Liver (tissue), 9 donors: Measurements from ENCODE around the gene GCLC. TPM values are rescaled to one million over a fixed set of nuclear protein-coding genes. Genes with fewer than 3 reads are reported as not detected.

Experiments
- DNase-seq: peaks from one replicate; pipeline ENCODE4 v3.0.0-alpha.2; 2017; ENCODE audit warnings: low spot score
- H3K27ac ChIP-seq, 2 donors: one replicate each; pipeline ENCODE4 v1.7.0; 2013; ENCODE audit warnings: inconsistent platforms in 2 of 2, low read length in 2 of 2, control low read depth in 1 of 2, low read depth in 1 of 2, mild to moderate bottlenecking in 1 of 2
- H3K27me3 ChIP-seq, 4 donors: one replicate each; pipeline versions ENCODE4 v1.6.1 to v1.7.0; 2013; ENCODE audit warnings: low read length in 3 of 4, inconsistent platforms in 1 of 4, mild to moderate bottlenecking in 1 of 4, moderate library complexity in 1 of 4; ENCODE audit not compliant: control insufficient read depth in 4 of 4, insufficient read depth in 4 of 4
- H3K36me3 ChIP-seq, 4 donors: one replicate each; pipeline versions ENCODE4 v1.6.1 to v1.7.0; 2013; ENCODE audit warnings: low read length in 3 of 4, mild to moderate bottlenecking in 3 of 4, low read depth in 1 of 4, moderate library complexity in 1 of 4; ENCODE audit not compliant: control insufficient read depth in 4 of 4, insufficient read depth in 3 of 4
- H3K4me1 ChIP-seq, 4 donors: one replicate each; pipeline versions ENCODE4 v1.6.1 to v1.7.0; 2013; ENCODE audit warnings: low read length in 3 of 4, mild to moderate bottlenecking in 3 of 4, moderate library complexity in 1 of 4; ENCODE audit not compliant: control insufficient read depth in 4 of 4, insufficient read depth in 4 of 4
- H3K4me3 ChIP-seq, 3 donors: one replicate each; pipeline versions ENCODE4 v1.6.1 to v1.7.0; 2013; ENCODE audit warnings: low read length in 3 of 3, control low read depth in 1 of 3, low read depth in 1 of 3, mild to moderate bottlenecking in 1 of 3
- H3K9ac ChIP-seq, 2 donors: one replicate each; pipeline ENCODE4 v1.7.0; 2013; ENCODE audit warnings: low read length in 2 of 2, mild to moderate bottlenecking in 2 of 2, moderate library complexity in 2 of 2, control low read depth in 1 of 2, low read depth in 1 of 2
- H3K9me3 ChIP-seq, 4 donors: one replicate each; pipeline versions ENCODE4 v1.6.1 to v1.7.0; 2013; ENCODE audit warnings: low read length in 3 of 4; ENCODE audit not compliant: control insufficient read depth in 4 of 4
- CTCF ChIP-seq: fragments of 150-350 bp; IDR thresholded peaks from 2 replicates; pipeline ENCODE4 v1.5.1; 2017; ENCODE audit warnings: improper control_type of control experiment, low read depth, low read length; ENCODE audit not compliant: missing input control
- EGR1 ChIP-seq, 2 donors: IDR thresholded peaks; 2 replicates each; pipeline ENCODE4 v1.6.1; 2016 to 2018; ENCODE audit warnings: antibody characterized with exemption in 2 of 2, low read depth in 2 of 2
- FOXA1 ChIP-seq: IDR thresholded peaks from 2 replicates; pipeline ENCODE4 v1.6.1; 2016; ENCODE audit warnings: antibody characterized with exemption
- FOXA2 ChIP-seq: IDR thresholded peaks from 2 replicates; pipeline ENCODE4 v1.6.1; 2016; ENCODE audit warnings: antibody characterized with exemption
- GABPA ChIP-seq, 2 donors: IDR thresholded peaks in 1 of 2; conservative IDR thresholded peaks in 1 of 2; 2 replicates each; pipeline ENCODE4 v1.6.1; 2016; ENCODE audit warnings: antibody characterized with exemption in 2 of 2, mild to moderate bottlenecking in 1 of 2, moderate library complexity in 1 of 2
- HNF4A ChIP-seq, 2 donors: conservative IDR thresholded peaks; 2 replicates each; pipeline ENCODE4 v1.6.1; 2016; ENCODE audit warnings: antibody characterized with exemption in 2 of 2, mild to moderate bottlenecking in 2 of 2
- HNF4G ChIP-seq: IDR thresholded peaks from 2 replicates; pipeline ENCODE4 v1.6.1; 2016; ENCODE audit warnings: antibody characterized with exemption
- JUND ChIP-seq, 2 donors: IDR thresholded peaks; 2 replicates each; pipeline ENCODE4 v1.6.1; 2016; ENCODE audit warnings: antibody characterized with exemption in 2 of 2
- NR2F2 ChIP-seq: IDR thresholded peaks from 2 replicates; pipeline ENCODE4 v1.6.1; 2016; ENCODE audit warnings: antibody characterized with exemption
- RAD21 ChIP-seq, 2 donors: IDR thresholded peaks; 2 replicates each; pipeline ENCODE4 v1.6.1; 2016; ENCODE audit warnings: antibody characterized with exemption in 2 of 2, mild to moderate bottlenecking in 2 of 2
- REST ChIP-seq: IDR thresholded peaks from 2 replicates; pipeline ENCODE4 v1.6.1; 2016; ENCODE audit warnings: antibody characterized with exemption, mild to moderate bottlenecking
- RXRA ChIP-seq, 2 donors: IDR thresholded peaks; 2 replicates each; pipeline ENCODE4 v1.6.1; 2017 to 2018; ENCODE audit warnings: antibody characterized with exemption in 2 of 2, mild to moderate bottlenecking in 1 of 2
- SP1 ChIP-seq: IDR thresholded peaks from 2 replicates; pipeline ENCODE4 v1.6.1; 2018; ENCODE audit warnings: antibody characterized with exemption, mild to moderate bottlenecking
- TAF1 ChIP-seq: conservative IDR thresholded peaks from 2 replicates; pipeline ENCODE4 v1.6.1; 2016; ENCODE audit warnings: antibody characterized with exemption, mild to moderate bottlenecking
- YY1 ChIP-seq: IDR thresholded peaks from 2 replicates; pipeline ENCODE4 v1.6.1; 2016; ENCODE audit warnings: antibody characterized with exemption, mild to moderate bottlenecking
- ZBTB33 ChIP-seq: IDR thresholded peaks from 2 replicates; pipeline ENCODE4 v1.6.1; 2016; ENCODE audit warnings: antibody characterized with exemption
- whole genome bisulfite sequencing: extraction: QIAGEN DNeasy Blood & Tissue Kit; methylation state at CpG from one replicate; pipeline ENCODE4 v1.1.7; 2013; 5-methylcytosine and 5-hydroxymethylcytosine counted together
- polyA plus RNA-seq, 2 donors: library from polyadenylated mRNA; stranded (reverse) in 1 of 2; unstranded in 1 of 2; fragments of 200-250 nt in 1 of 2; fragments of >200 nt in 1 of 2; fragmentation: Nextera tagmentation in 1 of 2; extraction: Ambion mirVana in 1 of 2; gene quantifications; one replicate each; pipeline versions ENCODE4 v1.2.1 to v1.2.3, GENCODE V29; 2013 to 2015
- total RNA-seq, 2 donors: library from RNA; depleted of rRNA; stranded (reverse); fragments of >200 nt; gene quantifications; one replicate each; pipeline ENCODE4 v1.2.3, GENCODE V29; 2014
- TF ChIP-seq, protein P1 (sequence below): IDR thresholded peaks from 2 replicates; pipeline ENCODE4 v1.6.1; 2016; ENCODE audit warnings: antibody characterized with exemption
- TF ChIP-seq, protein P2 (sequence below): IDR thresholded peaks from 2 replicates; pipeline ENCODE4 v1.6.1; 2016; ENCODE audit warnings: antibody characterized with exemption
- donor health status: healthy.
- donor health status: healthy.
- donor health status: healthy.
- donor health status: healthy.
- donor health status: healthy.

Gene GCLC
- total and polyA plus RNA-seq, 4 donors, result 28.6 to 135 (median 79.8) TPM

DNA sequence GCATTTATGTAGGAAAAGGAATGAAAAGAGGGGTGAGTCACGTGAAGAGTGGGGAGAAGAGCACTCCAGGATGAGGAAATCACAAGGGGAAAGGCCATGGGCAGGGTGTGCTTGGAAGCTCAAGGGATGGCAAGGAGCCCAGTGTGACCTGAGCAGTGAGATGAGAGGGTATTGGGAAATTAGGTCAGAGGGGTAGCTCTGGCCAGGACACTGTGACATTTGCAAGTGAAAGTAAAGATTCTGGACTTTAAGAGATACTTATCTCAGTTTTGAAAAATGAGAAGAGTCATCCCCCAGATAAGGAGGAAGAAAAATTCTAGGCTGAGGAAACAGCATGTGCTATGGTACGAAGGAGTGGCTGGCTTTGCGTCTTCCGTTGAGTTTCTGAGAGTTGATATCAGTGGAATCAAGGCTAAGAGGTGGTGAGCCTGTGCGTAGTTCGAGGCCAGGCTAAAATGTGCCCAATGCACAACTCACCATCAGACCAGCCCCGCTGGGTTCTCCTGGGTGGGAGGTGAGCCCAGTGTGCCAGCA lies 79.9 kb downstream of the GCLC start (continued):
- TF ChIP-seq ZBTB33 (peak; percentile 57), FOXA2 (peak; percentile 31), NR2F2 (peak; percentile 72), GABPA (IDR thresholded peaks at IDR 0.05 in 1 of 2, conservative IDR thresholded peaks at IDR 0.05 in 1 of 2) (no peak), YY1 (peak; percentile 70), HNF4A (conservative IDR thresholded peaks at IDR 0.05) (peak; percentile 85), RXRA (IDR thresholded peaks at IDR 0.05) (peak; percentile 92 to 95), SP1 (peak; percentile 87), RAD21 (IDR thresholded peaks at IDR 0.05) (peak; percentile 12 to 29), HNF4G (peak; percentile 22)

DNA sequence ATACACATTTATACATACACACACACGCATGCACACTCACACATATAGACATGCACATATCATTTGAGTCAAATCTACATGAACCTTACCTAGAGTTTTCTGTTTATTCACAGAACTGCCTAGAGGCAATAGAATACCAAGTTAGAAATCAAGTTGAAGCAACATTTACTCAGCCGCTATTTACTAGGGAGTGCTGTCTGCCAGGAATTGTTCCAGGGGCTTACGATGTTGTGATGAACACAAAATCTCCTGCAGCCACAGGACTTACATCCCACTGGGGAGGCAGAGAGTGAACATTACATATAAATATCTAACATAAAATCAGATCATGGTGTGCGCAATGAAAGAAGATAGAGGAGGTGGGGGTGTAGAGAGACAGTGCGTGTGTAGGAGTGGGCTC lies 80.4 kb downstream of the GCLC start:
- TF ChIP-seq, protein P1, sequence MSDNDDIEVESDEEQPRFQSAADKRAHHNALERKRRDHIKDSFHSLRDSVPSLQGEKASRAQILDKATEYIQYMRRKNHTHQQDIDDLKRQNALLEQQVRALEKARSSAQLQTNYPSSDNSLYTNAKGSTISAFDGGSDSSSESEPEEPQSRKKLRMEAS, result no peak
- TF ChIP-seq SP1 (no peak), HNF4G (no peak), HNF4A (conservative IDR thresholded peaks at IDR 0.05) (no peak), YY1 (no peak), FOXA1 (no peak), EGR1 (IDR thresholded peaks at IDR 0.05; ENCODE audit: low read depth in 2 of 2) (no peak), RAD21 (IDR thresholded peaks at IDR 0.05) (no peak), RXRA (IDR thresholded peaks at IDR 0.05) (no peak), TAF1 (no peak), JUND (IDR thresholded peaks at IDR 0.05) (no peak), ZBTB33 (no peak), REST (no peak), GABPA (IDR thresholded peaks at IDR 0.05 in 1 of 2, conservative IDR thresholded peaks at IDR 0.05 in 1 of 2) (no peak), CTCF (no peak), FOXA2 (no peak), NR2F2 (no peak)
- TF ChIP-seq, protein P2, sequence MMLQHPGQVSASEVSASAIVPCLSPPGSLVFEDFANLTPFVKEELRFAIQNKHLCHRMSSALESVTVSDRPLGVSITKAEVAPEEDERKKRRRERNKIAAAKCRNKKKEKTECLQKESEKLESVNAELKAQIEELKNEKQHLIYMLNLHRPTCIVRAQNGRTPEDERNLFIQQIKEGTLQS, result no peak
- 67% methylated on average over 5 of the region's 5 CpGs for WGBS
- Histone ChIP-seq H3K4me1 (peaks cover 0 to 15% (median 9%) of the 10 kb centered on the region in 4 donors), H3K9me3 (no peaks in the 10 kb centered on the region), H3K9ac (no peak overlapping the region), H3K36me3 (no peaks in the 10 kb centered on the region), H3K27me3 (no peaks in the 10 kb centered on the region), H3K27ac (peak overlapping the region; percentile 45 to 64), H3K4me3 (no peak overlapping the region)
- no peak for DNase-seq
